Body of pancreas (tissue), 4 donors: ENCODE data around the gene RND2.

ENCODE experiments used
- CTCF ChIP-seq, 7 experiments: fragments of 450-650 bp in 4 of 7; fragments of 200-600 bp in 3 of 7; sonication (generic) in 3 of 7; IDR thresholded peaks; one replicate each; pipeline ENCODE4 v1.5.1; 2016 to 2019; ENCODE audit warnings: antibody characterized with exemption in 7 of 7
- POLR2A ChIP-seq, 3 donors: fragments of 450-650 bp; IDR thresholded peaks; one replicate each; pipeline ENCODE4 v1.6.1; 2016; ENCODE audit warnings: antibody characterized with exemption in 3 of 3, mild to moderate bottlenecking in 2 of 3

GRCh38 chr17:42980766-42981397, 44.1 kb upstream of the RND2 start:
- TF ChIP-seq CTCF (IDR thresholded peaks at IDR 0.05), result peak in 4 of 7 experiments; percentile 32 to 52 (median 41)
- TF ChIP-seq POLR2A (IDR thresholded peaks at IDR 0.05), result no peak
